Measurements from ENCODE around the gene SLC25A41.
"Not testable (repeated sequence)": the region's sequence is repeated elsewhere in the genome, so short reads cannot be mapped to it uniquely, and the experiment has no call there.

The SLC25A41 gene

DNA sequence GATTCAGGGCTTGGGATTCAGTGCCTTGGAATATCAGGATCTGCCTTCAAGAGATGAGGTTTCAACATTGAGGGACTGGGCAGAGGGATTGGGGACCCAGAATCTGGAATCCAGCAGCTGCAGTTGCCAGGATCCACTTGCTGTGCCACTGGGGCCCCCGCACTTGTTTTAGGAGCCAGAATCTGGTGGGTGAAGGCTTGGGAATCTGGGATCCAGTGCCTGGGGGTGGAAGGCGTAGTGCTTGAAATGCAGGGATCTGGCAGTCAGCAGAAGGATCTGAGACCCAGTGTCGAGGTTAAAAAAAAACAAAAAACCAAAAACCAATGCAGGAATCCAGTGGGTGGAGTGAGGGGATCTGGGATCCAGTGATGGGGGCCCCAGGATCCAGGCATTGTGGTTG, 7.3 kb upstream of the SLC25A41 start:
- no peak overlapping the region for H3K4me3 ChIP-seq (ENCODE audit: low read depth, low read length)
- TF ChIP-seq, protein P1, sequence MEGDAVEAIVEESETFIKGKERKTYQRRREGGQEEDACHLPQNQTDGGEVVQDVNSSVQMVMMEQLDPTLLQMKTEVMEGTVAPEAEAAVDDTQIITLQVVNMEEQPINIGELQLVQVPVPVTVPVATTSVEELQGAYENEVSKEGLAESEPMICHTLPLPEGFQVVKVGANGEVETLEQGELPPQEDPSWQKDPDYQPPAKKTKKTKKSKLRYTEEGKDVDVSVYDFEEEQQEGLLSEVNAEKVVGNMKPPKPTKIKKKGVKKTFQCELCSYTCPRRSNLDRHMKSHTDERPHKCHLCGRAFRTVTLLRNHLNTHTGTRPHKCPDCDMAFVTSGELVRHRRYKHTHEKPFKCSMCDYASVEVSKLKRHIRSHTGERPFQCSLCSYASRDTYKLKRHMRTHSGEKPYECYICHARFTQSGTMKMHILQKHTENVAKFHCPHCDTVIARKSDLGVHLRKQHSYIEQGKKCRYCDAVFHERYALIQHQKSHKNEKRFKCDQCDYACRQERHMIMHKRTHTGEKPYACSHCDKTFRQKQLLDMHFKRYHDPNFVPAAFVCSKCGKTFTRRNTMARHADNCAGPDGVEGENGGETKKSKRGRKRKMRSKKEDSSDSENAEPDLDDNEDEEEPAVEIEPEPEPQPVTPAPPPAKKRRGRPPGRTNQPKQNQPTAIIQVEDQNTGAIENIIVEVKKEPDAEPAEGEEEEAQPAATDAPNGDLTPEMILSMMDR (IDR thresholded peaks at IDR 0.05; ENCODE audit: low read depth, low read length), result no peak

DNA sequence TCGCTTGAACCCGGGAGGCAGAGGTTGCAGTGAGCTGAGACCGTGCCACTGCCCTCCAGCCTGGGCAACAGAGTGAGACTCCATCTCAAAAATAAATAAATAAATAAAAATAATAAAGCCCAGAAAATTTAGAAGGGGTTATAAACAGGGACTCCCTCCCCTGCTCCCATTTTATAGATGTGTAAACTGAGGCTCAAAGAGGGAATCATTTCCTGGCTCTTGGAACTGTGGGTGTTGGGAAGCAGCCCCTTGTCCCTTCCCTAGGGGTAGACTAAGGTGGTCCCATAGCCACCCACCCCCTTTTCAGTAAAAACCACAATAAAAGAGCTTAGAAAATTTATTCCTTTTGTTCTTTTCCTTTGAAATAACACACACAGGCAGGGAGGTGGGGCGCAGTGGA, 6.2 kb upstream of the SLC25A41 start:
- H3K4me3 ChIP-seq (ENCODE audit: low read depth, low read length), result no peak overlapping the region
- TF ChIP-seq, protein P1 (IDR thresholded peaks at IDR 0.05; ENCODE audit: low read depth, low read length), result no peak

DNA sequence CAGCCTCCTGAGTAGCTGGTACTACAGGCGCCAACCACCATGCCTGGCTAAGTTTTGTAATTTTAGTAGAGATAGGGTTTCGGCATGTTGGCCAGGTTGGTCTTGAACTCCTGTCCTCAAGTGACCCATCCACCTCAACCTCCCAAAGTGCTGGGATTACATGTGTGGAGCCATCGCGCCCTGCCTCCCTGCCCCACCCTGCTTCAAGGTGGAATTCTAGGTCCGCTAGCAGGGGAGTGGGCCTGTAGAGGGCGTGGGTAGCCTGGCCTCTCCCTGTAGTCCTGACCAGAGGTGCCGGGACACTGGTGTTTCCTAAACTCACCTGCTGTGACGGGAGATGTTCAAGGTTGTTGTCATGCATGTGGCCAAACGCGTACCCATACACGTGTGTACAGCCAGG, 398 bp downstream of the SLC25A41 start:
- H3K4me3 ChIP-seq (ENCODE audit: low read depth, low read length), result no peak overlapping the region
- TF ChIP-seq, protein P1 (IDR thresholded peaks at IDR 0.05; ENCODE audit: low read depth, low read length), result no peak

DNA sequence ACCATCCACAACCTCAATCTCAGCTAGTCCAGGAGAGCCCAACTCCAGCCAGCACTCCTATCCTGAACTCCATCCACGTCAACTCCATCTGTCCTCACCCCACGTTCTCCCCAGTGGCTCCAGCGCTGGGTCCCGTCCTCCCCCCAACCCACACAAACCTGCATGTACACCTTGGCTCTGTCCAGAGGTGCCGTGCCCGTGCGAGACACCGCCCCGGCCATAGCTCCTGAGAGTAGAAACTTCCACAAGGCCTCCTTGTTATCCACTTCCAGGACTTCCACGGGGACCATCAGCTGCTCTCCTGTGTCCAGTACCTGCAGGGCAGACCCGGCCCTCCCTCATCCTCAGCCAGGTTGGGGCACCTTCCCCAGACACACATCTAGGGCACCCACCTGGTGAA, 1.7 kb downstream of the SLC25A41 start:
- H3K4me3 ChIP-seq (ENCODE audit: low read depth, low read length), result no peak overlapping the region
- TF ChIP-seq, protein P1 (IDR thresholded peaks at IDR 0.05; ENCODE audit: low read depth, low read length), result no peak

DNA sequence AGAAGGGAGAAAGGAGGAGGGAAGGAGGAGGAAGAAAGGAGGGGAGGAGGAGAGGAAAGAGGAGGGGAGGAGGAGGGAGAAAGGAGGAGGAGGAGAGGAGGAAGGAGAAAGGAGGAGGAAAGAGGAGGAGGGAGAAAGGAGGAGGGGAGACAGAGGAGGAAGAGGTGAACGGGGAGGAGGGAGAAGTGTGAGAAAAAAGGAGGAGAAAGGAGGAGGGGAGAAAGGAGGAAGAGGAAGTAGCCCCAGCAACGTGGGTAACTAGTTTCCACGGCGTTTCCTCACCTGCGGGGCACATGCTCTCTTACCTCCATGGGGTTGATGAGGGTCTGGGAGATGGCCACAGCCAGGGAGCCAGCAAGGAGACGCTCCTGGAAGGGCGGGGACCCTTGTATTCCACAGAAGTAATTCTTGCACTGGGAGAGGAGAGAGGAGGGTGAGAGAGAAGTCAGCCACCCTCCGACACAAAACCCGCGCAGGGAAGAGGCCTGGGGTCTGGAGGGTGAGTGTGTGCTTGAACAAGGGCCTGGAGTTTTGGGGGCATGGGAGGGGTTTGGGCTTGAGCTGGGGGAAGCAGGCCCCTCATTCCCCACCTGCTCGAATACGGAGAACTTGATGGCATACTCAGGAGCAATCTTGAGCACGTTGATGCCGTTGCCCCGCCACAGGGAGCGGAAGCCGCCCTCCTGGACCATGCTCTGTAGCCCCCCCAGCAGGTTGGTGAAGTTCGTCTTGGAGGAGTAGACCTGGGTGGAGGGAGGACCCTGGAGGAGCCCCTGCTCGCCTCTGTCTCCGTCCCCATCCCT, 3.9 kb downstream of the SLC25A41 start:
- no peak overlapping the region for H3K4me3 ChIP-seq (ENCODE audit: low read depth, low read length)
- TF ChIP-seq, protein P1 (IDR thresholded peaks at IDR 0.05; ENCODE audit: low read depth, low read length), result no peak

DNA sequence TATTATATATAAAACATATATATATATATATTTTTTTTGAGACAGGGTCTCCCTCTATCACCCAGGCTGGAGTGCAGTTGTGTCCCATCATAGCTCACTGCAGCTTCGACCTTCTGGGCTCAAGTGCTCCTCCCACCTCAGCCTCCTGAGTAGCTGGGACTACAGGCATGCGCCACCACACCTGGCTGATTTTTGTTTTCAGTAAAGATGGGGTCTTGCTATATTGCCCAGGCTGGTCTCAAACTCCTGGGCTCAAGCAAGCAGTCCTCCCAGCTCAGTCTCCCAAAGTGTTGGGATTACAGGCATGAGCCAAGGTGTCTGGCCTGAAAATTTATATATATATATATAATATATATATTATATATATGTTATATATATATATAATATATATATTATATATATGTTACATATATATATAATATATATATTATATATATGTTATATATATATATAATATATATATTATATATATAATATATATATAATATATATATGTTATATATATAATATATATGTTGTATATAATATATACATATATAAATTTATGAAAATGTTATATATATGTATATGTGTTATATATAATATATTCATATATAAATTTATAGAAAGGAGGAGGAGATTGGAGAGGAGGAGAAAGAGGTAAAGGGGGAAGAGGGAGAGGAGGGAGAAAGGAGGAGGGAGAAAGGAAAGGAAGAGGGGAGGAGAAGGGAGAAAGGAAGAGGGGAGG, 4.7 kb downstream of the SLC25A41 start:
- not testable (repeated sequence) for H3K4me3 ChIP-seq (ENCODE audit: low read depth, low read length)

DNA sequence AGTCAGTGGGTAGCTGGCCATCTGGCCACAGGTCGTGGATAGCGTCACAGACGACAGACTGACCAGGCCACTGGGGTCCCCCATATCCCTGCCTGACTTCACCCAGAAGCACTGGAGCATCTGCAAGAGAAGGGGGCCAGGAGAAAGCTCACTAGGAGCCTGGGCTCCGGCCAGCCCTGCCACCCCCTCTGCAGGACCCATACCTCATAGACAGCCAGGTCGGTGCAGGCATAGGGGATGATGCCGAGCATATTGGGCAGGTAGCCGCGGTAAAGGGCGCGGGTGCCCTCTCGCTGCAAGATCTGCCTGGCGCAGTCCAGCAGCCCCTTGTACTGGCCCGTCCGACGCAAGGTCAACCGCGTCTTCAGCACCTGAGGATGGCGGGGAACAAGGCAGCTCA, 6.4 kb downstream of the SLC25A41 start:
- TF ChIP-seq, protein P1 (IDR thresholded peaks at IDR 0.05; ENCODE audit: low read depth, low read length), result no peak
- H3K4me3 ChIP-seq (ENCODE audit: low read depth, low read length), result no peak overlapping the region
